ENCODE measurements around the gene VPS13D.
"Not testable (repeated sequence)": the region's sequence is repeated elsewhere in the genome, so short reads cannot be mapped to it uniquely, and the experiment has no call there.

Gene VPS13D

GRCh38 chr1:12454406-12455391, 224.9 kb downstream of the VPS13D start:
- H3K36me3 Mint-ChIP-seq (ENCODE audit: insufficient read depth), result peaks cover 30% of the 10 kb centered on the region
- ATAC-seq (replicated peaks; ENCODE audit: extremely low read depth, poor library complexity, severe bottlenecking) (no peak), DNase-seq (ENCODE audit: low spot score in 2 of 2) (no peak)
- no peak overlapping the region for H3K4me3 Mint-ChIP-seq
- H3K9me3 Mint-ChIP-seq, result no peaks in the 10 kb centered on the region
- no peaks in the 10 kb centered on the region for H3K27me3 Mint-ChIP-seq
- no peak overlapping the region for H3K27ac Mint-ChIP-seq (ENCODE audit: low read depth)
- H3K4me1 Mint-ChIP-seq, result peaks cover 29% of the 10 kb centered on the region

- H3K4me1 Mint-ChIP-seq, result peaks cover 15% of the 10 kb centered on the region
- not testable (repeated sequence) for H3K9me3 Mint-ChIP-seq; H3K4me3 Mint-ChIP-seq; H3K27ac Mint-ChIP-seq (ENCODE audit: low read depth); ATAC-seq (replicated peaks; ENCODE audit: extremely low read depth, poor library complexity, severe bottlenecking); H3K27me3 Mint-ChIP-seq; DNase-seq (ENCODE audit: low spot score in 2 of 2)
- peaks cover 26% of the 10 kb centered on the region for H3K36me3 Mint-ChIP-seq (ENCODE audit: insufficient read depth)
These were observed 226.3 kb downstream of the VPS13D start for GRCh38 chr1:12456081-12456480.

DNA sequence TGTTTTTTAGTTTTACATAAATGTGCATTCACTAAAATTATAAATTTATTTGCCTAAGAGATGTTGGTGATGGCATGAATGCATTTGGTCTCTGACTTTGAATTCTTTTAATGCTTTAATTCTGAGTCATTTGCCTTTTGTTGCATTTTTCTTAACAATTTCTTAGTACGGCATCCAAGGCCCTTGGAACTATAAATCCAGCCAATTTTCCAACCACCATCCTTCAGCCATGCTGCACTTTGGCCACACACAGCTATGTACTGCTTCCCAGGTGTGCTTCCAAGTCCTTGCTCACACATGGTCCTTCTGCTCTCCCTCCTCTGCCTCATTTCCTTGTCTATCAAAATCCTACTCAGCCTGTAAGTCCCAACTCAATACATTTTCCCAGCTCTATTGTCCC, 227.1 kb downstream of the VPS13D start:
- Mint-ChIP-seq H3K4me1 (peaks cover 15% of the 10 kb centered on the region), H3K36me3 (ENCODE audit: insufficient read depth) (peaks cover 29% of the 10 kb centered on the region), H3K27ac (ENCODE audit: low read depth) (no peak overlapping the region)

GRCh38 chr1:12457771-12458170, 227.9 kb downstream of the VPS13D start:
- ATAC-seq (replicated peaks; ENCODE audit: extremely low read depth, poor library complexity, severe bottlenecking) (no peak), DNase-seq (ENCODE audit: low spot score in 2 of 2) (no peak)
- H3K4me3 Mint-ChIP-seq, result no peak overlapping the region
- no peaks in the 10 kb centered on the region for H3K27me3 Mint-ChIP-seq
- peaks cover 11% of the 10 kb centered on the region for H3K4me1 Mint-ChIP-seq
- H3K9me3 Mint-ChIP-seq, result no peaks in the 10 kb centered on the region
- H3K27ac Mint-ChIP-seq (ENCODE audit: low read depth), result no peak overlapping the region
- H3K36me3 Mint-ChIP-seq (ENCODE audit: insufficient read depth), result peaks cover 28% of the 10 kb centered on the region

More for the DNA sequence above, 227.1 kb downstream of the VPS13D start:
- DNase-seq (ENCODE audit: low spot score in 2 of 2) (no peak), ATAC-seq (replicated peaks; ENCODE audit: extremely low read depth, poor library complexity, severe bottlenecking) (no peak)
- no peaks in the 10 kb centered on the region for H3K27me3 Mint-ChIP-seq
- H3K4me3 Mint-ChIP-seq, result no peak overlapping the region
- no peaks in the 10 kb centered on the region for H3K9me3 Mint-ChIP-seq

DNA sequence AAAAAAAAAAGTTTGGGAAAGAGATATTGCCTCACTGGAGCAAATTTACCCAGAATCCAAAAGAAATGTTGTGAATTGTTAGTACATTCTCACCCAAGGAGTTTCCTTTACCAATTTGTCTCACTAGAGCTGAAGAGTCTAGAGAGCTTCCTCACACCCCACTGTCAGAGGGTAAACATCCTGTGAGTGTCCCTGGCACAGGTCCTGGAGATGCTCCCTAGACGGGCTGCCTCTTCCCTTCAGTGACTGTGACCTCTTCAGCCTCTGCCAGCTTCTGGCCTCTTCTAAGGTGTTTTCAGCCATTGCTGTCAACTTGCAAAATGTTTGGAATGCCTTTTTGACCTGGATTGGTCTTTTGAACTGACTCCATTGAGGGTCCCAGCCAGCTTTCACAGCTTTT, 228.7 kb downstream of the VPS13D start:
- DNase-seq (ENCODE audit: low spot score in 2 of 2) (no peak), ATAC-seq (replicated peaks; ENCODE audit: extremely low read depth, poor library complexity, severe bottlenecking) (no peak)
- Mint-ChIP-seq H3K4me3 (no peak overlapping the region), H3K4me1 (peaks cover 7% of the 10 kb centered on the region), H3K27me3 (no peaks in the 10 kb centered on the region), H3K9me3 (no peaks in the 10 kb centered on the region), H3K27ac (ENCODE audit: low read depth) (no peak overlapping the region), H3K36me3 (ENCODE audit: insufficient read depth) (peaks cover 32% of the 10 kb centered on the region)

GRCh38 chr1:12460121-12460520, 230.3 kb downstream of the VPS13D start:
- Mint-ChIP-seq H3K9me3 (no peaks in the 10 kb centered on the region), H3K4me1 (no peaks in the 10 kb centered on the region), H3K4me3 (no peak overlapping the region), H3K27me3 (no peaks in the 10 kb centered on the region), H3K27ac (ENCODE audit: low read depth) (no peak overlapping the region), H3K36me3 (ENCODE audit: insufficient read depth) (peaks cover 32% of the 10 kb centered on the region)
- DNase-seq (ENCODE audit: low spot score in 2 of 2), result no peak
- ATAC-seq (replicated peaks; ENCODE audit: extremely low read depth, poor library complexity, severe bottlenecking), result no peak

GRCh38 chr1:12460911-12461621, 231.2 kb downstream of the VPS13D start:
- no peak for DNase-seq (ENCODE audit: low spot score in 2 of 2)
- no peaks in the 10 kb centered on the region for H3K9me3 Mint-ChIP-seq
- H3K4me1 Mint-ChIP-seq, result no peaks in the 10 kb centered on the region
- no peak overlapping the region for H3K4me3 Mint-ChIP-seq
- no peaks in the 10 kb centered on the region for H3K27me3 Mint-ChIP-seq
- H3K36me3 Mint-ChIP-seq (ENCODE audit: insufficient read depth), result peaks cover 35% of the 10 kb centered on the region
- H3K27ac Mint-ChIP-seq (ENCODE audit: low read depth), result no peak overlapping the region
- no peak for ATAC-seq (replicated peaks; ENCODE audit: extremely low read depth, poor library complexity, severe bottlenecking)

- DNase-seq (ENCODE audit: low spot score in 2 of 2), result no peak
- H3K9me3 Mint-ChIP-seq, result no peaks in the 10 kb centered on the region
- peaks cover 32% of the 10 kb centered on the region for H3K36me3 Mint-ChIP-seq (ENCODE audit: insufficient read depth)
- no peak for ATAC-seq (replicated peaks; ENCODE audit: extremely low read depth, poor library complexity, severe bottlenecking)
- H3K27ac Mint-ChIP-seq (ENCODE audit: low read depth), result no peak overlapping the region
- no peaks in the 10 kb centered on the region for H3K27me3 Mint-ChIP-seq
- H3K4me1 Mint-ChIP-seq, result no peaks in the 10 kb centered on the region
- H3K4me3 Mint-ChIP-seq, result no peak overlapping the region
These were observed 231.9 kb downstream of the VPS13D start for GRCh38 chr1:12461754-12462153.

DNA sequence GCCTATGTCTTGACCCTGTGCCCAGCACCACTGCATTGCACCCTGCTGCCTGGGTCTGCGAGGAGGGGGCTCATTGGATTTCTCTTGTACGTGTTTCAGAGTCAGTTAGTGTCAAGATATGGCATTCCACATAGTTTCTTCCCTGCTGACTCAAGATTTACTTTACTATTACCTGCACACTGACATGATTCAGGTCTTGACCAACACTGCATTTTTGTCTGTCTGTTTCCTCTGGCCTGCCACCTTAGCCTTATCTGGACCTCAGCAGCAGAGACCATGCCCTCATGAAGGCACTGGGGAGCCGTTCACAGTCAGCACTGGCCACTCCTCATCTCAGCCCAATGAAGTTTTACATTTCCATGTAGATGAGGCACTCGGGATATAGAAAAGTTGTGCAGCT, 232.8 kb downstream of the VPS13D start:
- Mint-ChIP-seq H3K36me3 (ENCODE audit: insufficient read depth) (peaks cover 29% of the 10 kb centered on the region), H3K27ac (ENCODE audit: low read depth) (no peak overlapping the region), H3K9me3 (no peaks in the 10 kb centered on the region), H3K4me1 (peaks cover 4% of the 10 kb centered on the region), H3K4me3 (no peak overlapping the region), H3K27me3 (no peaks in the 10 kb centered on the region)
- ATAC-seq (replicated peaks; ENCODE audit: extremely low read depth, poor library complexity, severe bottlenecking), result no peak
- no peak for DNase-seq (ENCODE audit: low spot score in 2 of 2)

DNA sequence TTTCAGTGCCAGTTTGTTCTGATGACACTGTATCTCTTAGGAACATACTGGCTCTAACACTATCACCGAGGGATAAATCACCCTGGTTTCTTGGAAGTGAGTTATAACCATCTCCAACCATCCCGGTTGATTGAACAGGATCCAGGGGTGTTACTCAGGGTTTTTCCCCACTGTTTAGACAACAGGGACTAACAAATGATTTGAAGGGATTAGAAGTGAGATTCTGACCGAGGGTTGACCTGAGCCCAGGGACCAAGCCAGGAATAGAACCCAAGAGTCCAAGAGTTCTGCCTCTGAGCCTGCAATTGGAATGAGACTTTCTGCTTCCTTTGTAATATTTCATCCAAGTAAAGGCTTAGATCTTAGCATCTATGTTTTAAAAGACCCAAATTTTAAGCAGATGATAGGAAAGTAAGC, 234.2 kb downstream of the VPS13D start:
- no peaks in the 10 kb centered on the region for H3K27me3 Mint-ChIP-seq
- H3K27ac Mint-ChIP-seq (ENCODE audit: low read depth), result no peak overlapping the region
- ATAC-seq (replicated peaks; ENCODE audit: extremely low read depth, poor library complexity, severe bottlenecking) (no peak), DNase-seq (ENCODE audit: low spot score in 2 of 2) (no peak)
- no peak overlapping the region for H3K4me3 Mint-ChIP-seq
- peaks cover 24% of the 10 kb centered on the region for H3K36me3 Mint-ChIP-seq (ENCODE audit: insufficient read depth)
- H3K4me1 Mint-ChIP-seq, result peaks cover 5% of the 10 kb centered on the region
- no peaks in the 10 kb centered on the region for H3K9me3 Mint-ChIP-seq

DNA sequence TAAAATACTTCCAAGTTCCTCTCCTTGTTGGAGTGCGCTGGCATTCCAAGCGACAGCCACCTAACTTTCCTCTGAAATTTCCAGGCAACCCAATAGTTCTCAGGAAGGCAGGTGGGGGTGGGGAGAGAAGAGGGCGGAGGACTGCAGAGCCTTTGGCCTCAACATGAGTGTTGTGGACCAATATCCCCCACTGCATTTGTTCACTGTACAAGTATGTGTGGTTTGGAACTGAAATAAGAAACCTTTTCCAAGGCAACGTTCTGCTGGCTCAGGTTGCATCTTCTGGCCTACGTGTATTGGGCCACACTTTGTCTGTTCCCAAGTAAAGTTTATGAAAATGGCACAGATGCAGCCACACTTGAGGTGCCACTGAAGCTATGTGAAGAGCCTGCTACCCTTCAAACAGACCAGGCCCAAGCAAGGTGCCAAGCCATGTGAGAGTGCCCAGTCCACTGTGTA, 234.8 kb downstream of the VPS13D start:
- H3K27ac Mint-ChIP-seq (ENCODE audit: low read depth), result no peak overlapping the region
- H3K4me3 Mint-ChIP-seq, result no peak overlapping the region
- DNase-seq (ENCODE audit: low spot score in 2 of 2) (no peak), ATAC-seq (replicated peaks; ENCODE audit: extremely low read depth, poor library complexity, severe bottlenecking) (no peak)
- H3K4me1 Mint-ChIP-seq, result peaks cover 5% of the 10 kb centered on the region
- H3K36me3 Mint-ChIP-seq (ENCODE audit: insufficient read depth), result peaks cover 21% of the 10 kb centered on the region
- no peaks in the 10 kb centered on the region for H3K27me3 Mint-ChIP-seq
- no peaks in the 10 kb centered on the region for H3K9me3 Mint-ChIP-seq

DNA sequence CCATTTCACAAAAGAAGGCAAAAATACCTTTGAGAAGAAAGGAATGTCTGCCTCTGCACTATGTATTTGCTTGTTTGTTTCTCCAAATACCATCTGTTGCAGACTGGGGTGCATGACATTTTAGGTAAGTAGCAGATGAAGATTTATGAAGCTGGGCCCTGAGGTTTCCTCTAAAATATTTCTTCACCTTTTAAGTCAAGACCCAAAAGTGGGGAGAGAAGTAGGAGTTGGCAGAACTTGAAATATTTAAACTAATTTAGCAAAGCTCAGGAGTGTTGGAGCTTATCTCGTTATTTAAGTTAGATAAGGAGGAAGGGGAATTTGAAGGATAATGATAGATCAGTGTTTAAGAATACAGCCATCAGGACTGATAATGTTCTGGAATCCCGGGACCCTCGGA, 235.3 kb downstream of the VPS13D start:
- ATAC-seq (replicated peaks; ENCODE audit: extremely low read depth, poor library complexity, severe bottlenecking) (no peak), DNase-seq (ENCODE audit: low spot score in 2 of 2) (no peak)
- H3K4me1 Mint-ChIP-seq, result peaks cover 5% of the 10 kb centered on the region
- H3K9me3 Mint-ChIP-seq, result no peaks in the 10 kb centered on the region
- no peak overlapping the region for H3K4me3 Mint-ChIP-seq
- H3K27me3 Mint-ChIP-seq, result no peaks in the 10 kb centered on the region
- no peak overlapping the region for H3K27ac Mint-ChIP-seq (ENCODE audit: low read depth)
- H3K36me3 Mint-ChIP-seq (ENCODE audit: insufficient read depth), result peaks cover 20% of the 10 kb centered on the region

DNA sequence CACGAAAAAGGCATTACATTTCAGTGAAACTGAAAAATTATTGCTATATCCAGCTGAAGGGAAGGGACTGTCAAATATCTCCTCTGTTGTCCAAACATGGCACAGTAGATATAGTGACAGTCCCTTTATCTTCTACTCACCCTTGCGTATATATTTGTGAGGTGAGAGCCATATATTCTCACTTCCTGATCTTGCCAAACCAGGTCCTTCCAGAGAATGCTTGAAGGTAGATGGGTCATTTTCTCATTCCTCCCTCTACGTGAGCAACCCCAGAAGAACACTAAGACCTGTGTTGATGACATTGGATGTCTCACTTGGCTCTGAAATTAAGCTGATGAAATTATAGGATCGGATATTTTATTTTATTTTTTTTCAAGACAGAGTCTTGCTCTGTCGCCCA, 237.0 kb downstream of the VPS13D start:
- ATAC-seq (replicated peaks; ENCODE audit: extremely low read depth, poor library complexity, severe bottlenecking), result no peak
- peaks cover 13% of the 10 kb centered on the region for H3K4me1 Mint-ChIP-seq
- peaks cover 17% of the 10 kb centered on the region for H3K36me3 Mint-ChIP-seq (ENCODE audit: insufficient read depth)
- no peaks in the 10 kb centered on the region for H3K27me3 Mint-ChIP-seq
- H3K4me3 Mint-ChIP-seq, result no peak overlapping the region
- DNase-seq (ENCODE audit: low spot score in 2 of 2), result no peak
- H3K9me3 Mint-ChIP-seq, result no peaks in the 10 kb centered on the region
- H3K27ac Mint-ChIP-seq (ENCODE audit: low read depth), result no peak overlapping the region
